GM23338 (cell line): ENCODE results near the gene SH3D19. TPM values are rescaled to one million over a fixed set of nuclear protein-coding genes. Genes with fewer than 3 reads are reported as not detected.

Experiments used
- ATAC-seq: fragments of 200-7000 bp; cut with Tn5 transposase; 3 replicates; pipeline ENCODE4 v1.9.1; 2020
- DNase-seq: peaks from one replicate; pipeline ENCODE4 v3.0.0-alpha.2; 2015; ENCODE audit warnings: low spot score
- H2AFZ ChIP-seq: fragments of 200-600 bp; sonication (generic); 2 replicates; pipeline ENCODE4 v1.8.0; 2016; ENCODE audit warnings: antibody characterized with exemption, mild to moderate bottlenecking, moderate library complexity
- H3F3A ChIP-seq: fragments of 200-600 bp; sonication (generic); replicated peaks from 2 replicates; pipeline ENCODE4 v1.8.0; 2017; ENCODE audit warnings: antibody characterized with exemption, mixed run types, low read depth
- H3K27ac ChIP-seq: fragments of 200-600 bp; sonication (generic); 2 replicates; pipeline ENCODE4 v1.6.1; 2016; ENCODE audit warnings: low read depth
- H3K27me3 ChIP-seq: fragments of 200-600 bp; sonication (generic); 2 replicates; pipeline ENCODE4 v1.8.0; 2016; ENCODE audit warnings: mild to moderate bottlenecking, mixed run types, moderate library complexity; ENCODE audit not compliant: insufficient read depth
- H3K36me3 ChIP-seq: fragments of 200-600 bp; sonication (generic); 2 replicates; pipeline ENCODE4 v1.8.0; 2016; ENCODE audit warnings: mild to moderate bottlenecking; ENCODE audit not compliant: insufficient read depth
- H3K4me1 ChIP-seq: fragments of 200-600 bp; sonication (generic); 2 replicates; pipeline ENCODE4 v1.8.0; 2016; ENCODE audit warnings: mild to moderate bottlenecking, moderate library complexity; ENCODE audit not compliant: insufficient read depth
- H3K4me2 ChIP-seq: fragments of 200-600 bp; sonication (generic); 2 replicates; pipeline ENCODE4 v1.7.1; 2017; ENCODE audit warnings: mixed run types
- H3K4me3 ChIP-seq: fragments of 200-600 bp; sonication (generic); 2 replicates; pipeline ENCODE4 v1.6.1; 2016; ENCODE audit warnings: mixed run types
- H3K79me2 ChIP-seq: fragments of 200-600 bp; sonication (generic); replicated peaks from 2 replicates; pipeline ENCODE4 v1.8.0; 2017; ENCODE audit warnings: mild to moderate bottlenecking; ENCODE audit not compliant: insufficient read depth
- H3K9me2 ChIP-seq: fragments of 200-600 bp; sonication (generic); 2 replicates; pipeline ENCODE4 v1.8.0; 2017; ENCODE audit not compliant: insufficient read depth
- H4K20me1 ChIP-seq: fragments of 200-600 bp; sonication (generic); replicated peaks from 2 replicates; pipeline ENCODE4 v1.8.0; 2017; ENCODE audit warnings: mild to moderate bottlenecking; ENCODE audit not compliant: insufficient read depth
- H3K27ac Mint-ChIP-seq: 2 replicates; pipeline ENCODE4 v1.8.0; 2020; ENCODE audit warnings: inconsistent platforms, mild to moderate bottlenecking, moderate library complexity, mixed read lengths
- H3K27me3 Mint-ChIP-seq: 3 replicates; pipeline ENCODE4 v1.8.0; 2022; ENCODE audit warnings: low read depth, mild to moderate bottlenecking, moderate library complexity, mixed read lengths, inconsistent platforms; ENCODE audit not compliant: insufficient read depth, poor library complexity
- H3K36me3 Mint-ChIP-seq: 3 replicates; pipeline ENCODE4 v1.8.0; 2021; ENCODE audit warnings: low read depth, mild to moderate bottlenecking, inconsistent platforms, moderate library complexity, mixed read lengths
- H3K4me1 Mint-ChIP-seq: 3 replicates; pipeline ENCODE4 v1.8.0; 2020; ENCODE audit warnings: mild to moderate bottlenecking, inconsistent platforms, mixed read lengths
- H3K4me3 Mint-ChIP-seq: 3 replicates; pipeline ENCODE4 v1.8.0; 2021; ENCODE audit warnings: moderate library complexity, mild to moderate bottlenecking, inconsistent platforms, mixed read lengths
- H3K9me3 Mint-ChIP-seq: 3 replicates; pipeline ENCODE4 v1.8.0; 2020; ENCODE audit warnings: moderate library complexity, mild to moderate bottlenecking, inconsistent platforms, mixed read lengths
- CREB1 ChIP-seq: fragments of 250-450 bp; sonication (Bioruptor Pico); IDR thresholded peaks from 2 replicates; pipeline ENCODE4 v1.5.0; 2020; ENCODE audit warnings: low read depth, mild to moderate bottlenecking, moderate library complexity
- EZH2phosphoT487 ChIP-seq: fragments of 200-600 bp; sonication (generic); IDR thresholded peaks from one replicate; pipeline ENCODE4 v1.8.1; 2018; ENCODE audit warnings: antibody characterized with exemption; ENCODE audit not compliant: unreplicated experiment
- JUNB ChIP-seq: IDR thresholded peaks from one replicate; pipeline ENCODE4 v1.6.1; 2016; ENCODE audit warnings: antibody characterized with exemption; ENCODE audit not compliant: unreplicated experiment
- REST ChIP-seq: IDR thresholded peaks from one replicate; pipeline ENCODE4 v1.6.1; 2018; ENCODE audit warnings: antibody characterized with exemption; ENCODE audit not compliant: unreplicated experiment
- polyA plus RNA-seq: library from polyadenylated mRNA; unstranded; fragments of >200 nt; fragmentation: Nextera tagmentation; extraction: Ambion mirVana; gene quantifications from 2 replicates; pipeline ENCODE4 v1.2.1, GENCODE V29; 2016
- total RNA-seq: library from RNA; depleted of rRNA; stranded (reverse); fragments of >200 nt; shearing (Covaris generic); gene quantifications from 2 replicates; pipeline ENCODE4 v1.2.3, GENCODE V29; 2014
- TF ChIP-seq, protein P1 (sequence below): fragments of 250-450 bp; sonication (Bioruptor Pico); IDR thresholded peaks from 2 replicates; pipeline ENCODE4 v1.5.0; 2020; ENCODE audit warnings: mild to moderate bottlenecking, moderate library complexity
- TF ChIP-seq, protein P2 (sequence below), 2 experiments: fragments of 200-600 bp in 1 of 2; sonication (generic) in 1 of 2; conservative IDR thresholded peaks; 2 replicates each; pipeline versions ENCODE4 v1.5.1 to v1.6.1; 2016 to 2017; ENCODE audit warnings: antibody characterized with exemption in 2 of 2, low read depth in 2 of 2, mild to moderate bottlenecking in 2 of 2, moderate library complexity in 1 of 2

The SH3D19 gene
- total and polyA plus RNA-seq, 2 experiments from 2014 or later: 25.3 to 57.4 TPM

DNA sequence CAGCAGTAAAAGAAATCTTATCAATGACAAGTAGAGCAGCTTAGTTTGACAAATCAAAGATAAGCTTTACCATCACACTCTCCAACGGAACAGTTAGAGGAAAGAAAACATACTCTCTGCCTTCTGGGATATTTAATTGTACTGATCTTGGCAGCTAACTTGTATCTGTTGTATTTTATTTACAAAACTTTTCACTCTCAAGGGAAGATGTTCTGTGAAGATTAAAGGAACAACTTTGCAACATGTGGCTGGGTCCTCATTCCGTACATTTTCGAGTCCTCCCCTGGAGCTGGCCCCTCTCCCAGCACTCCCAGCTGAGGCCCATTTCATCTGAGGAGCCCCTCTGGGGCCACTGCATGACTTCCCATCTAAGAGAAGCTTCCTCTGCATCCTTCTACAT is 151.5 kb downstream of the SH3D19 start (continued):
- TF ChIP-seq, protein P1, sequence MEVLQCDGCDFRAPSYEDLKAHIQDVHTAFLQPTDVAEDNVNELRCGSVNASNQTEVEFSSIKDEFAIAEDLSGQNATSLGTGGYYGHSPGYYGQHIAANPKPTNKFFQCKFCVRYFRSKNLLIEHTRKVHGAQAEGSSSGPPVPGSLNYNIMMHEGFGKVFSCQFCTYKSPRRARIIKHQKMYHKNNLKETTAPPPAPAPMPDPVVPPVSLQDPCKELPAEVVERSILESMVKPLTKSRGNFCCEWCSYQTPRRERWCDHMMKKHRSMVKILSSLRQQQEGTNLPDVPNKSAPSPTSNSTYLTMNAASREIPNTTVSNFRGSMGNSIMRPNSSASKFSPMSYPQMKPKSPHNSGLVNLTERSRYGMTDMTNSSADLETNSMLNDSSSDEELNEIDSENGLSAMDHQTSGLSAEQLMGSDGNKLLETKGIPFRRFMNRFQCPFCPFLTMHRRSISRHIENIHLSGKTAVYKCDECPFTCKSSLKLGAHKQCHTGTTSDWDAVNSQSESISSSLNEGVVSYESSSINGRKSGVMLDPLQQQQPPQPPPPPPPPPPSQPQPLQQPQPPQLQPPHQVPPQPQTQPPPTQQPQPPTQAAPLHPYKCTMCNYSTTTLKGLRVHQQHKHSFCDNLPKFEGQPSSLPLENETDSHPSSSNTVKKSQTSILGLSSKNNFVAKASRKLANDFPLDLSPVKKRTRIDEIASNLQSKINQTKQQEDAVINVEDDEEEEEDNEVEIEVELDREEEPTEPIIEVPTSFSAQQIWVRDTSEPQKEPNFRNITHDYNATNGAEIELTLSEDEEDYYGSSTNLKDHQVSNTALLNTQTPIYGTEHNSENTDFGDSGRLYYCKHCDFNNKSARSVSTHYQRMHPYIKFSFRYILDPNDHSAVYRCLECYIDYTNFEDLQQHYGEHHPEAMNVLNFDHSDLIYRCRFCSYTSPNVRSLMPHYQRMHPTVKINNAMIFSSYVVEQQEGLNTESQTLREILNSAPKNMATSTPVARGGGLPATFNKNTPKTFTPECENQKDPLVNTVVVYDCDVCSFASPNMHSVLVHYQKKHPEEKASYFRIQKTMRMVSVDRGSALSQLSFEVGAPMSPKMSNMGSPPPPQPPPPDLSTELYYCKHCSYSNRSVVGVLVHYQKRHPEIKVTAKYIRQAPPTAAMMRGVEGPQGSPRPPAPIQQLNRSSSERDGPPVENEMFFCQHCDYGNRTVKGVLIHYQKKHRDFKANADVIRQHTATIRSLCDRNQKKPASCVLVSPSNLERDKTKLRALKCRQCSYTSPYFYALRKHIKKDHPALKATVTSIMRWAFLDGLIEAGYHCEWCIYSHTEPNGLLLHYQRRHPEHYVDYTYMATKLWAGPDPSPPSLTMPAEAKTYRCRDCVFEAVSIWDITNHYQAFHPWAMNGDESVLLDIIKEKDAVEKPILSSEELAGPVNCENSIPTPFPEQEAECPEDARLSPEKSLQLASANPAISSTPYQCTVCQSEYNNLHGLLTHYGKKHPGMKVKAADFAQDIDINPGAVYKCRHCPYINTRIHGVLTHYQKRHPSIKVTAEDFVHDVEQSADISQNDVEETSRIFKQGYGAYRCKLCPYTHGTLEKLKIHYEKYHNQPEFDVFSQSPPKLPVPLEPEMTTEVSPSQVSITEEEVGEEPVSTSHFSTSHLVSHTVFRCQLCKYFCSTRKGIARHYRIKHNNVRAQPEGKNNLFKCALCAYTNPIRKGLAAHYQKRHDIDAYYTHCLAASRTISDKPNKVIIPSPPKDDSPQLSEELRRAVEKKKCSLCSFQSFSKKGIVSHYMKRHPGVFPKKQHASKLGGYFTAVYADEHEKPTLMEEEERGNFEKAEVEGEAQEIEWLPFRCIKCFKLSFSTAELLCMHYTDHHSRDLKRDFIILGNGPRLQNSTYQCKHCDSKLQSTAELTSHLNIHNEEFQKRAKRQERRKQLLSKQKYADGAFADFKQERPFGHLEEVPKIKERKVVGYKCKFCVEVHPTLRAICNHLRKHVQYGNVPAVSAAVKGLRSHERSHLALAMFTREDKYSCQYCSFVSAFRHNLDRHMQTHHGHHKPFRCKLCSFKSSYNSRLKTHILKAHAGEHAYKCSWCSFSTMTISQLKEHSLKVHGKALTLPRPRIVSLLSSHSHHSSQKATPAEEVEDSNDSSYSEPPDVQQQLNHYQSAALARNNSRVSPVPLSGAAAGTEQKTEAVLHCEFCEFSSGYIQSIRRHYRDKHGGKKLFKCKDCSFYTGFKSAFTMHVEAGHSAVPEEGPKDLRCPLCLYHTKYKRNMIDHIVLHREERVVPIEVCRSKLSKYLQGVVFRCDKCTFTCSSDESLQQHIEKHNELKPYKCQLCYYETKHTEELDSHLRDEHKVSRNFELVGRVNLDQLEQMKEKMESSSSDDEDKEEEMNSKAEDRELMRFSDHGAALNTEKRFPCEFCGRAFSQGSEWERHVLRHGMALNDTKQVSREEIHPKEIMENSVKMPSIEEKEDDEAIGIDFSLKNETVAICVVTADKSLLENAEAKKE: no peak

GRCh38 chr4:151169900-151170299 is 155.5 kb downstream of the SH3D19 start:
- Histone ChIP-seq H3F3A (no peaks in the 10 kb centered on the region), H2AFZ (no peak overlapping the region), H3K4me3 (no peak overlapping the region), H3K4me1 (peaks cover 18% of the 10 kb centered on the region), H3K9me2 (no peaks in the 10 kb centered on the region), H3K79me2 (no peaks in the 10 kb centered on the region), H3K27me3 (no peaks in the 10 kb centered on the region), H3K4me2 (no peak overlapping the region), H3K27ac (no peak overlapping the region), H4K20me1 (no peaks in the 10 kb centered on the region), H3K36me3 (no peaks in the 10 kb centered on the region)
- no peak for DNase-seq
- Mint-ChIP-seq H3K4me1 (peaks cover 39% of the 10 kb centered on the region), H3K4me3 (no peak overlapping the region), H3K36me3 (peaks cover 35% of the 10 kb centered on the region), H3K9me3 (peaks cover 3% of the 10 kb centered on the region; the same call in 1 of the 3 replicates), H3K27ac (no peak overlapping the region), H3K27me3 (peaks cover 6% of the 10 kb centered on the region)
- no peak for ATAC-seq
- TF ChIP-seq CREB1: no peak
- TF ChIP-seq, protein P2, sequence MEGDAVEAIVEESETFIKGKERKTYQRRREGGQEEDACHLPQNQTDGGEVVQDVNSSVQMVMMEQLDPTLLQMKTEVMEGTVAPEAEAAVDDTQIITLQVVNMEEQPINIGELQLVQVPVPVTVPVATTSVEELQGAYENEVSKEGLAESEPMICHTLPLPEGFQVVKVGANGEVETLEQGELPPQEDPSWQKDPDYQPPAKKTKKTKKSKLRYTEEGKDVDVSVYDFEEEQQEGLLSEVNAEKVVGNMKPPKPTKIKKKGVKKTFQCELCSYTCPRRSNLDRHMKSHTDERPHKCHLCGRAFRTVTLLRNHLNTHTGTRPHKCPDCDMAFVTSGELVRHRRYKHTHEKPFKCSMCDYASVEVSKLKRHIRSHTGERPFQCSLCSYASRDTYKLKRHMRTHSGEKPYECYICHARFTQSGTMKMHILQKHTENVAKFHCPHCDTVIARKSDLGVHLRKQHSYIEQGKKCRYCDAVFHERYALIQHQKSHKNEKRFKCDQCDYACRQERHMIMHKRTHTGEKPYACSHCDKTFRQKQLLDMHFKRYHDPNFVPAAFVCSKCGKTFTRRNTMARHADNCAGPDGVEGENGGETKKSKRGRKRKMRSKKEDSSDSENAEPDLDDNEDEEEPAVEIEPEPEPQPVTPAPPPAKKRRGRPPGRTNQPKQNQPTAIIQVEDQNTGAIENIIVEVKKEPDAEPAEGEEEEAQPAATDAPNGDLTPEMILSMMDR (conservative IDR thresholded peaks at IDR 0.05; ENCODE audit: low read depth in 2 of 2): no peak
- no peak for TF ChIP-seq JUNB
- no peak for TF ChIP-seq EZH2phosphoT487
- no peak for TF ChIP-seq REST
